Lower leg skin (tissue), 3 donors: ENCODE measurements around the gene PCDH9.

Experiments
- CTCF ChIP-seq, 3 donors: fragments of 450-650 bp; IDR thresholded peaks; one replicate each; pipeline ENCODE4 v1.5.1; 2016; ENCODE audit warnings: antibody characterized with exemption in 3 of 3, mild to moderate bottlenecking in 3 of 3, moderate library complexity in 2 of 3
- POLR2A ChIP-seq, 2 donors: fragments of 450-650 bp; IDR thresholded peaks; one replicate each; pipeline ENCODE4 v1.6.1; 2016 to 2017; ENCODE audit warnings: antibody characterized with exemption in 2 of 2, mild to moderate bottlenecking in 1 of 2, moderate library complexity in 1 of 2

DNA sequence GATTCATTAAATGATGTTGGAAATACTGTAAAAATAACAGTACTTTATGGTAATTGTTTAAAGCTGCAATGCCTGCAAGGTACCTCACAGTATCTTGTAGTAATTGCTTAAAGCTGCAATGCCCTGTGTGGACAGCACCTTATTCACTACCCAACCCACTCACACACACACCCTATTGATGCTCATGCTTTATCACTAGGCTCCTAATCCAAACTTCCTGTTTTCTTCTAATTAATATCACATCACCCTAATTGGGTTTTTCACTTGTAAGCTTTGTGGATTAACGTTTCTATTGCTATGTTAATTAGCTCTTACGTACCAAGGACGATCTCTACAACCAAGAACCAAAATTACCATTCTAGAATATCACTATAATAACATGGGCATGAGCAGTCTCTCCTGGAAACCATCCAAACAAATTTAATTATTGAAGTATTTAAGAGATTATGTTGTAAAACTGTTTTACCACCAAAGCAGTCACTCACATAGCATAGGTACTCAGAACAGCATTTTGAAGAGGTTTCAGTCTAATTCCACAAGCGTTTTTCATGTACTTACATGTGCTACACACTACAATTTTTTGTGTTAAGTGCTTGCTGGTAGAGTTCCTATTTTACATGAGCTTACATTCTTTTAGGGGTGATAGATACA, 303.8 kb downstream of the PCDH9 start:
- TF ChIP-seq CTCF (IDR thresholded peaks at IDR 0.05) (no peak), POLR2A (IDR thresholded peaks at IDR 0.05) (no peak)
